ENCODE data around the gene XRCC1.
A peak's percentile ranks its signal among the peaks of the same experiment; 100 is the strongest.

The XRCC1 gene

GRCh38 chr19:43596842-43597461, 21.6 kb upstream of the XRCC1 start:
- TF ChIP-seq BCL11A (tag by site-specific recombination; IDR thresholded peaks at IDR 0.05; ENCODE audit: low read depth) (0 out of 2 replicates have a peak, but pooled peaks have one; percentile 51), REST (tag by site-specific recombination; IDR thresholded peaks at IDR 0.05) (0 out of 2 replicates have a peak, but pooled peaks have one; percentile 2), KLF7 (tag by site-specific recombination; IDR thresholded peaks at IDR 0.05; ENCODE audit: borderline replicate concordance) (no peak), ZBTB10 (tag by site-specific recombination; IDR thresholded peaks at IDR 0.05) (peak; percentile 16; the same call in 1 of the 2 replicates), BCL11B (tag by site-specific recombination; IDR thresholded peaks at IDR 0.05; ENCODE audit: low read depth) (peak; percentile 82; the same call in 1 of the 2 replicates), ZNF76 (tag by site-specific recombination; IDR thresholded peaks at IDR 0.05; ENCODE audit: borderline replicate concordance, low read depth) (no peak)
- ChIA-PET CTCF (interaction anchor here (0.6 to 6.1 kb wide), 16 partner anchors 19 to 1346 kb away, joined by 3 to 91 read pairs (median 4); partner anchors contain the start of gene ZNF428), POLR2A (interaction anchor here (0.5 to 4.1 kb wide), 18 partner anchors 9 to 355 kb away, joined by 3 to 49 read pairs (median 10); partner anchors contain the start of genes PINLYP, SMG9, XRCC1 and ZNF221)
- Histone ChIP-seq H3K4me1 (ENCODE audit: control insufficient read depth, insufficient read depth, low read length) (peaks cover 24% of the 10 kb centered on the region), H3K36me3 (ENCODE audit: control insufficient read depth in 2 of 2, insufficient read depth in 1 of 2, low read length in 2 of 2) (peaks cover 54 to 73% of the 10 kb centered on the region in 2 experiments), H3K9me3 (ENCODE audit: control insufficient read depth, insufficient read depth, low read depth, low read length) (no peaks in the 10 kb centered on the region), H3K27ac (ENCODE audit: extremely low read depth, low read depth, low read length) (peak overlapping the region; percentile 95), H3K4me3 (ENCODE audit: low read depth, low read length) (peak overlapping the region; percentile 54)

- Histone ChIP-seq H3K36me3 (ENCODE audit: control insufficient read depth in 2 of 2, insufficient read depth in 1 of 2, low read length in 2 of 2) (peaks cover 52 to 69% of the 10 kb centered on the region in 2 experiments), H3K4me1 (ENCODE audit: control insufficient read depth, insufficient read depth, low read length) (peaks cover 24% of the 10 kb centered on the region), H3K27ac (ENCODE audit: extremely low read depth, low read depth, low read length) (peak within 1 kb of the TSS; percentile 95), H3K9me3 (ENCODE audit: control insufficient read depth, insufficient read depth, low read depth, low read length) (no peaks in the 10 kb centered on the region), H3K4me3 (ENCODE audit: low read depth, low read length) (peak within 1 kb of the TSS; percentile 54)
- ChIA-PET POLR2A (interaction anchor here (0.6 to 4.1 kb wide), 40 partner anchors 9 to 616 kb away, joined by 3 to 49 read pairs (median 4); partner anchors contain the start of genes PHLDB3, PINLYP, SMG9 and XRCC1), CTCF (interaction anchor here (0.6 to 6.1 kb wide), 25 partner anchors 10 to 215 kb away, joined by 3 to 91 read pairs (median 5); partner anchors contain the start of gene XRCC1)
- no peak for TF ChIP-seq TCF7L2 (IDR thresholded peaks at IDR 0.05; ENCODE audit: borderline replicate concordance, low read depth, low read length)
- no peak for TF ChIP-seq ZFP41 (tag by site-specific recombination; IDR thresholded peaks at IDR 0.05; ENCODE audit: borderline replicate concordance)
- peak; percentile 77 for TF ChIP-seq SP2 (tag by site-specific recombination; IDR thresholded peaks at IDR 0.05)
- TF ChIP-seq ZNF221 (tag by site-specific recombination; IDR thresholded peaks at IDR 0.05; ENCODE audit: borderline replicate concordance): no peak
- peak; percentile 93 for TF ChIP-seq SP7 (tag by site-specific recombination; IDR thresholded peaks at IDR 0.05)
- no peak for TF ChIP-seq AEBP2 (tag by site-specific recombination; IDR thresholded peaks at IDR 0.05; ENCODE audit: borderline replicate concordance)
- no peak for TF ChIP-seq ZNF157 (tag by site-specific recombination; IDR thresholded peaks at IDR 0.05)
- TF ChIP-seq ZNF560 (tag by site-specific recombination; IDR thresholded peaks at IDR 0.05; ENCODE audit: borderline replicate concordance): no peak
- TF ChIP-seq ZNF664 (tag by site-specific recombination; IDR thresholded peaks at IDR 0.05): peak; percentile 30
- TF ChIP-seq ZNF658 (tag by site-specific recombination; IDR thresholded peaks at IDR 0.05): no peak
- peak; percentile 100 for TF ChIP-seq GLIS1 (tag by site-specific recombination; IDR thresholded peaks at IDR 0.05)
- TF ChIP-seq REPIN1 (tag by site-specific recombination; IDR thresholded peaks at IDR 0.05; ENCODE audit: low read depth): peak; percentile 94; the same call in 1 of the 2 replicates
- peak; percentile 98 for TF ChIP-seq ZNF660 (tag by site-specific recombination; IDR thresholded peaks at IDR 0.05)
- TF ChIP-seq ZNF654 (tag by site-specific recombination; IDR thresholded peaks at IDR 0.05; ENCODE audit: low read depth): no peak
- peak; percentile 87 for TF ChIP-seq ZBTB8A (tag by site-specific recombination; IDR thresholded peaks at IDR 0.05)
- no peak for TF ChIP-seq ZNF600 (tag by site-specific recombination; IDR thresholded peaks at IDR 0.05)
- TF ChIP-seq EGR2 (tag by site-specific recombination; IDR thresholded peaks at IDR 0.05; ENCODE audit: low read depth): peak; percentile 98
- TF ChIP-seq ZNF19 (tag by site-specific recombination; IDR thresholded peaks at IDR 0.05; ENCODE audit: low read depth): no peak
- peak; percentile 98 for TF ChIP-seq ZNF24 (tag by site-specific recombination; IDR thresholded peaks at IDR 0.05)
Measured at GRCh38 chr19:43595999-43596841, 20.9 kb upstream of the XRCC1 start, which contains the start of the genes IRGQ and ZNF576. TSS of gene IRGQ (minus strand) at chr19:43596134. CDS start at chr19:43595338, 796 bp downstream. TSS of gene ZNF576 (plus strand) at chr19:43596595. CDS start at chr19:43597109, 514 bp downstream.

Data from HEK293 (cell line).